ENCODE measurements around the gene NLGN1.
"Not testable (repeated sequence)": the region's sequence is repeated elsewhere in the genome, so short reads cannot be mapped to it uniquely, and the experiment has no call there.

The NLGN1 gene

DNA sequence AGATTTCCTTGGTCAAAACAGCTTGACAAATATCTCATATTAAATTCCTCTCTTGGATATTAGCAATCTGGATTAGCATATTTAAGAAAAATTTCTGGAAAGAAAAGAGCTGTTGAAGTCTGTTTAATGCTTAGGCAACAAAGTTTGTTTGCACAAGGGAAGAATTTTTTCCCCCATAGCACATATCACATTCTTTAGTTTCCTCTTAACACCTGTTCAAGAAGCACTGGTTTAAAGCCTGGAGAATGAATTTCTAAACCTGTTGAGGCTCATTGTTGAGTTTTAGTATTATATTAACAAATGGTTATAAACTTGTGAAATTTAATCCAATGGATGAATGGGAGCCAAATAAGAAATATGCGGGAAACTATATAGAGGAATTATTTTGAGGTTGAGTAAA, 41.5 kb downstream of the NLGN1 start:
- DNase-seq, result no peak

DNA sequence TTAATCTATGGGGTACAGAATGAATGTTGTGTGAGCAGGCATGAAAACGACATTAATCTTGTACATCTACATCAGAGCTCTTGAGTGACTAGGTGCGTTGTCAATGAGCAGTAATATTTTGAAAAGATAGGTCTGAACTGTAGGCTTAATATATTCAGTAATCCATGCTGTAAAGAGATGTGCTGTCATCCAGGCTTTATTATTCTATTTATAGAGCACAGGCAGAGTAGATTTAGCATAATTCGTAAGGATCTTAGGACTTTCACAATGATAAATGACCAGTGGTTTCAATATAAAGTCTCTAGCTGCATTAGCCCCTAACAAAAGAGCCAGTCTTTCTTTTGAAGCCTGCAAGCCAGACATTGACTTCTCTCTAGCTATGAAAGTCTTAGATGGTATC, 43.0 kb downstream of the NLGN1 start:
- no peak for DNase-seq

DNA sequence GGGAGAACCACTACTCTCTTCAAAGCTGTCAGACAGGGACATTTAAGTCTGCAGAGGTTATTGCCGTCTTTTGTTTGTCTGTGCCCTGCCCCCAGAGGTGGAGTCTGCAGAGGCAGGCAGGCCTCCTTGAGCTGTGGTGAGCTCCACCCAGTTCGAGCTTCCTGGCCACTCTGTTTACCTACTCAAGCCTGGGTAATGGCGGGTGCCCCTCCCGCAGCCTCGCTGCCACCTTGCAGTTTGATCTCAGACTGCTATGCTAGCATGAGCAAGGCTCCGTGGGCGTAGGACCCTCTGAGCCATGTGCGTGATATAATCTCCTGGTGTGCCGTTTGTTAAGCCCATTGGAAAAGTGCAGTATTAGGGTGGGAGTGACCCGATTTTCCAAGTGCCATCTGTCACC, 54.0 kb downstream of the NLGN1 start:
- DNase-seq, result not testable (repeated sequence)

DNA sequence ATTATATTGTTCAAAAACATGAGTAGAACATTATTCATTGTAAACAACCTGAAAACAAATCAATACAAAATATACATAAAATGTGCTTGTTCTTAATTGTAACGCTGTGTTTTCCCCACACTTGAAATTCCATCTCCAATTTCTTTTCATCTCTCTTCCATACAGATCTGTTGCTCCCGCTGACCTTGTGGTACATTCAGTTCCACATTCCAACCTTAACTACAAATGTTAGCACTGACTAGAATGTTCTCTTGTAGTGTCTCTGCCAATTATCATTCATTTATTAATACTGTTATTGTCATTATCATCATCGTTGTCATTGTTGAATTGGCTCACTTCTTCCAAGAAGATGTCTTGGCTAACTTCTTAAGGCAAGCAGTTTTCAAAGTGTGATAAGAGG, 65.7 kb downstream of the NLGN1 start:
- no peak for DNase-seq

DNA sequence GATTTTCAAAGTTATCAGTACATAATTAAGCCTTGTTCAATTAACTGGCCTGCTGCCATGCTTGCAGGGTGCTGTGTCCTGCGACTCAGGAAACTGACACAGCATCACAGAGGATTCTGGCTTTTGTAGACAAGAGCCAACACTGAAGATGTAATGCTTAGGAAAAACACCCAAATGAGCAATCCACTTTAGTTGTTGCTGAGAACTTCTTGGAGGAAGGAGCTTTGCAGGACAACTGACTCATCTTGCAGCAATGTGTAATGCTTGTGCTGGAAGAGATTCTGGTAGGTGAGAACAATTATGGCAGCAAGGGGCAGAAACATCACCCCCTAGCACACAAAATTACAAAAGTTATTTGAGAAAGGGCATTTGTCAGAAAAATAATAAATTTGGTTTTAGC, 67.6 kb downstream of the NLGN1 start:
- DNase-seq, result no peak

DNA sequence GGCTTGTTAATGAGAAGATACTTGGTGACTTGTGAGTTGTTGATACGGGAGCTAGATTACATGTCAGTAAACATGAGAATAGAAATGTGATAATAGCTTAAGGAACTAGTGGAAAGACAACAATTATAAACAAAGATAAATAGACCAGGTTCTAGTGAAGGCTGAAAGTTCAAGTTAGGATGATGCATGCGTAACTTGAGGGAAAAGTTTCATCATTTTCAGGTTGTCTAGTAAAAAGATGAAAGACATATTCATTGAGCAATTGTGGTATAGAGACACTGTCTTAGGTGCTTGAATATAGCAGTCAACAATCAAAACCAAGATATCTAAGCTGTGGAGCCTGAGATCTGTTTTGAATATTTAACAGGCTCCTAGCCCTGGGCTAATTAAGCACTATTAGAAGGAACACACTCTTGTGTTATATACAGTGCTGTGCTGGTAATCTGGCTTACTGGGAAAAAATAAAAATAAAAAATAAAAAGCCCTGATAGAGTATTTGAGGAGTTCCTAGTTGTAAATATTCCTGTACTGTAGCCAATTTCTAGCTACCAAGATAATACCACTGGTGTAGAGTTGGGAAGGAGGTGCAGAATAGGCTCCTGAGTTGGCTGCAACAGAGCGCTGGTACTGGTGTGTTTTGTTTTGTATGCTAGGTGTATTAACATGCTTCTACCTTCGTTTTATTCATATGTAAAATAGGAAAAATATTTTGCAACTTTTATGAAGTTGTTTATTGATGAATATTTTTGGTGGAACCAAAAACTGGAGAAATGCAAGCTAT, 68.5 kb downstream of the NLGN1 start:
- no peak for DNase-seq

DNA sequence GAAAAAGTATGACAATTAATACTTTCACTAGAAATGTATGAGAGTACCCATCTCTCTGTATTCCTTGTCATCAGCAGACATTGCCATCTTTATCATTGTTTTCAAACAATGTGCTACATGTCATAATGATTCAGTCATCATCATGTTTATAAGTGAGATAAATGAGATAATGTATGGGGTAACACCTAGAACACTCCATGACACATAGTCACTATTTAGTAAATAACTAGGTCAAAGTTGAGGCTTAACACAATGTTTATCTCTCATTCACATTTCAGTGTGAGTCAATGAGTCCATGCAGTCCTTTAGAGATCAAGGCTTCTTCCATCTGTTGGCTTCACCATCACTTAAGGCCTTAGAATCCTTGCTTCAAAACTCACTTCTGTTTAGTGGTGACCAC, 70.0 kb downstream of the NLGN1 start:
- no peak for DNase-seq

DNA sequence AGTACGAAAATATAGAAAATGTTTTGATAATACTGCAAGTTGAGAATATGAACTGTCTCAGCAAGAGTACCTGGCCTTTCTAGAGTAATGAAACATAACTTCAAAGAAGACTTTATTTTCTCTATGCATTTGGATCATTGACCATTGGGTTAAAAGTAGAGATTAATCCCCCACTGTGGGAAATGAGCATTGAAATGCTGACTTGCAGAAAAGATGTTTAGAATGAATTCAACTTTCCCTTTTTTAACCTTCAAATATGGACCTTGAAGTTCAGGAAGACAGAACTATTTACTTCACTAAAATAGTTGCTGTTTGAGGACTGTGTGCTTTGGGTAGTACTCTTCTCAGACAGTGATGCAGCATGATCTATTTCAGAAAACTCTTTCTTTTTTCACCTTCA, 75.7 kb downstream of the NLGN1 start:
- no peak for DNase-seq

DNA sequence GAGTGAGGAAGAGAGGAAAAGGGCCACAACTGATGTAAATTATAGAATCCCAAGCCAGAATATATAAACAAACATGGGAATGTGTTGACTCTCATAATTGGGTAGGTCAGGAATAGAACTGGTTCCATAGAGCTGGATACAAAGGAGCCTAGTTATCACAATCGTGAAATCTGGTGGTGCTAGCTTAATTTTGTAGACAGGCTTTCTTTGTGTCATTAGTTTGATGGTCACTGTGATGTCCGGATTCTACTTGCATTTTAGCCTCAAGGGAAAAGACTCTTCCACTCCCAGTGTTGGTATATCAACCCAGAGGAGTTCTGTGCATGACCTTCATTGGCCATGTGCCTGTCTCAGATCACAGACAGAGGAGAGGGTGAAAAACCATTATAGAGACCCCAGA, 81.8 kb downstream of the NLGN1 start:
- DNase-seq, result no peak

DNA sequence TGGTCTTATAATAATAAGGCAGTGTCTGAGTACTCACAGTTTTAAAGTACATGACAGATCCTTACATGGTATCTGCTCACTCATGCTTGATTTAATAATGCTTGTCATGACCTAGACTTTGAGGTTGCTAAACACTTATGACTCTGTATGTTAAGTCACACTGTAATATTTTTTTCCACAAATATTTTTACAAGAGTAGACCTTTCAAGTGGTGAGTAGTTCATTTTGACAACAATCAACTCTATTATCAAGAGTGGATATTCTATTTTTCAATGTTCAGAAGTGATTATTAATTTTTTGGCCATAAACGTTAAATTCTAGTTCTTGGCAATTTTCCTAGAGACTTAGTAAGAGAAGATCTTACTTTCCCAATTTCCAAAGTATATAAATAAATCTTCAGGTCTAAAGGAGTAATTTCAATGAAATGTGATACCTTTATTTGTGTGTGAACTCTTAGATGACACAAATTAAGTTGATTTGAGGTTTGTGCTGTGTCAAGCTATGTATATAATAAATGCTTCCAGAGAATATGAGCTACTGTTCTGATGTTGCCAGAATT, 104.5 kb downstream of the NLGN1 start:
- no peak for DNase-seq

DNA sequence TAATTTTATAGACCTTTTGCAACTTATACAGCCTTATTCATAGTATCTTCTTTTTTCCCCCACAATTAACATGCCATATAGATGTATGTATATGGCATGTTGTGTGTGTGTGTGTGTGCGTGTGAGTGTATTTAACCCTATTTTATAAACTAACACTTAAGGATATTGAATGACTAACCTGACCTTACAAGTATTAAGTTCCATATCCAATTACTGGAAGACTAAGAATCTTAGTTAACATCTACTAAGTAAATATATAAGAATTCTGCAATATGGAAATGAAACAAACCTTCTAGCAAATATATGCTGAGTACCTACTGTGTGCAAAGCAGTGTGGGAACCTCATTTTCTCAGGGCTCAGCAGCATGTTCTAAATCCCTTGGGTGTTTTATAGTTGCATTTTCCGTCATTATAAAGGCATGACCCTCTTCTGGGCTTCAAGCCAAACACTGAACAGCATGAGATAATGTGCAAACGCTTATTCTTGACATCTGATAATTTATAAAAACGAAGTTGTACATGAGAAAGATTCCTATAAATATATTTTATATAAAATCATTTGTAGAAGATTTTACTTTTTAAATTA, 105.5 kb downstream of the NLGN1 start:
- no peak for DNase-seq

DNA sequence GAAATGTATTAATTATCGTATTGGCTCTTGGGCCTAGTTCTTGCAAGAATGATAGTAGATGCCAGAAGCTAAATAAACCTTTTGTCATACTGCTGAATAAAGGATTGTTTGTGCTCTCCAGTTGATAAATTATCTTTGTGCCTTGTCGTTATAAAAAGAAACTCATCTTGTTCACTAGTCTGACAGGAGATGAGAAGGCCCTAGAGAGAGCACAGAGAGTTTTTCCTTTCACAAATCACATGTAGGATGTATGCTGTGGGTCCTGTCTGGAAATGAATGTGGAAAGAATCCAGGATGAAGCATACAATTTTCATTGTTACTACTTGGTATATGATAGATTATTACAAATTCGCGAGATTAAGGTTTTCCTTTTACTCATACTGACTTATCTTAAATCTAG, 113.0 kb downstream of the NLGN1 start:
- no peak for DNase-seq

DNA sequence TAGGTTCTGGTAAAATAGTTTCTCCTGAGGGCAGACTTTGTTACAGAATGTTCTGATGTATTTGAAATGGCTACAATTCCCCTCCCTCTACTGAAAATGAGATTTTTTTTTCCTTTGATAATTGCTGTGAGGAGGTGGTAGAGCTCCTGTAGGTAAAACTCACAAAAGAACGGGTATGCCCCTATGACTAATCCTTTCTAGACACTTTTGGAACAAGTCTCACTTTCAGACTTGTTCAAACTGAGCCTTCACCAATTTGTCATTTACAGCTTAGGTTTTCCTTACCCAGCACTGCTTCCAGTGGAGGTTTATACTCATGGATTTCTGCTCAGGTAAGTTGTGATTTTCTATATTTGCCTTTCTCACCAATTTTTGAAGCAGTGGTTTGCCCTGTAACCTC, 115.6 kb downstream of the NLGN1 start:
- no peak for DNase-seq

DNA sequence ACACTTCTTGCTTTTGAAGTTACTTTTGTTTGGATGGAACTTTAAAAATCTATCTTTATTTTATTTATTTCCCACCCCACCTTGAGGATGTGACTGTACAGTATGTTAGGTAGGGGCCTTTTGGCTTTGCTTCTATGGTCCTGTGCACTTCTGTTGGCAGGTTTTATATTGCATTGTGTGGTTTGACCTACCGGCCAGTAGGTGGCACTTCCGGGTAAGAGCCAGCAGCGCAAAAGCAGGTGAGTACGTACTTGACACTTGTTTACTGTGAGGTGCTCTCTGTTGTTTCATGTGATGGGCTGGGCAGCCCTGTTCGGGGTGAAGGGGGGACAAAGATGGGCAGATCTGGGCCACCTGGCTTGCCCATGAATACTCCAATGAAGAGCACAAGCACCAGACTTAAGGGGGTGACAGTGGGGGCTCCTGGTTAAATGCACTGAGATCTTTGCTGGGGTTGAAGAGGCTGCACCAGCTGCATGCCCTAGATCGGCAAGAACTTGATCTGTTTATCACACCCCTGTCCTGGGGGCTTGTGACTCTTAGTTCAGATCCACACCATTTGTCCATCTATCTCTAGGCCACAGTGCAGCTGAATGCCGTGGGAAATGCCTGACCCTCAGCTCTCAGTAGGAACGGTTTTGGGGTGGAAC, 131.6 kb downstream of the NLGN1 start:
- no peak for DNase-seq

DNA sequence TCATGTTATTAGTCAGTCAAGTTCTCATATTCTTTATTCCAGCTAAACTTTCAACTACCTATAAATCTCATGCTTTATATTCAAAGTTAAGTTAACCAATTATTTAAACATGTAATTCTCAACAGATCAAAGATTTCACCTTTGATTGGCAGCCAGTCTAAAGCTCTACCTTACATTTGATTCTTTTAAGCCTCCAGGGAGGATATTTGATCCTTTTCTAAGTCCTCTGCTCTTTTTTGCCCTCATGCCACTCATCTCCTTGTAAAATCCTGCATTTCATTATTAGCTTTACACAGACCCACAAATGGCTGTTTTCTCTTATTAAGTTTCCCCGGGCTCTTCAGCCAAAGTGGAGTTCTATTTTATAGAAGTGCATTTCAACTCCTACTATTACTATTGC, 134.1 kb downstream of the NLGN1 start:
- DNase-seq, result no peak

DNA sequence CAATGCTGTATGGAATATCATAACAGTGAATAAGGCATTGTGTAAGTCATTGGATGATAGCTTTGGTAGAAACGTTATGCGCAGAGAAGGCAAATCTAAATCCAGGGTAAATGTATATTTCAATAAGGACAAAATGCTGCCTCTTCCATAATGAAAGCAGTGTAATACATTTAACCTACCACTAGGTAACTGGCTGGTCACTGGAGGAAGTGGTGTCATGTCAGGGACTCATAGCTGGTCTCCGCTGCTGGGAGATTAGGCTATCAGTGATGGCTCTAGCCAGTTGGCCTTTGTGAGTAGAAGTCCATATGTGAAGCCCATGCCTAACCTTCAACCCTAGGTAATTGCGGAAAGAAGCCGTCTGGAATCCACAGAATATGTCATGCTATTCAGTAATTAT, 140.9 kb downstream of the NLGN1 start:
- no peak for DNase-seq

DNA sequence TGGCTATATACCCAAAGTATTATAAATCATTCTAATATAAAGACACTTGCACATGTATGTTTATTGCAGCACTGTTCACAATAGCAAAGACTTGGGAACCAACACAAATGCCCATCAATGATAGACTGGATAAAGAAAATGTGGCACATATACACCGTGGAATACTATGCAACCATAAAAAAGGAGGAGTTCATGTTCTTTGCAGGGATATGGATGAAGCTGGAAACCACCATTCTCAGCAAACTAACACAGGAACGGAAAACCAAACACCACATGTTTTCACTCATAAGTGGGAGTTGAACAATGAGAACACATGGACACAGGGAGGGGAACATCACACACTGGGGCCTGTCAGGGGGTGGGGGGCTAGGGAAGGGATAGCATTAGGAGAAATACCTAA, 148.0 kb downstream of the NLGN1 start:
- DNase-seq, result not testable (repeated sequence)

DNA sequence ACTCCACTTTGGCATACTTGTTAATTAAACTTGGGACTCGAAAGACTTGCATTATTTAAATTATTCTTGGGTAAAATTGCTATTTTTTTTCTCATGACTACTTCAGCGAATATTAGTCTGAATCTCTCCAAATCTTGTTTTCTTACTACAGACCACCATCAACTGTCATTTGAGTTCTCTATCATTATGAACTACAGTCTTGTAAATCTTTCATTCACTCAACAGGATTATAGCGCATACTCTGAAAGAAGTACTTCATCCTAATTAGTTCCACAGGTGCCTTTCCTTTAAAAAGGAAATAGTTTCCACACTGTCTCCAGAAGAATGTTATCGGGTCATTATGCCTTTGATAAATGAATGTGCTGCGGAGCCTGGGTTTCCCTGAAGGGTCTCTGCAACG, 149.5 kb downstream of the NLGN1 start:
- DNase-seq, result no peak

DNA sequence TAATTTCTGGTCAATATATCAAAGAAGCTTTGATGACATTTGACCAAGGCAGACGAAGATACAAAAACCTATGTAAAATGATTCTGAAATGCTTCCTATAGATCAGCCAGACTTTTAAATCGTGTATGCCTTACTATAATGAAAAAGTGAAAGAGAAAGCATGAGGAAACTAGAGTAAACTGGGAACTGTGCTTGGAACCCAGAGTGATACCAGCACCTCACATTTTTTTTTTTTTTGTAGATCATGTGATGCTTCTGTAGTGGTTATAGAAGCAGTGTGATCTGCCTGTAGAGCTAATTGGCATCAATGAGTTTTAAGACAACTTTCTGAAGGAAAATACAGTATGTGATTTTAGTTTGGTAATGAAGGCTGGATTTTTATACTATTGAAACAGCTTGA, 150.7 kb downstream of the NLGN1 start:
- no peak for DNase-seq

DNA sequence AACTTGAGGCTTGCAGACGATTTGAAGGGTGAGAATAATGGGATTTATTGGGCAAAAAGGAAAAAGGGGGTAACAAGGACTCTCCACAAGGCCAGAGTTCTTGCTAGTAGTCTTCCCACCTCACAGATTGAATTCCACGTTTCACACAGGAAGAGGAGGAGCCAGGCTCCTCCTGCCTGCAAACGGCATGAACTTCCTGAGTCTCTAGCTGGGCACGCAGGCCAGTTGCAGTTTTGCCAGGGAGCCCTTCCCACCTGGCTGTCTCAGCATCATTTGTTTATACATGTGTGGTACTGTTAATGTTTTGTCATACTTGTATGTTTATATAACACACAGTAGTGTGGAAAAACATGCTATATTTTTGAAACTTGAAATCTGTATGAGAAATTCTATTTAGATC, 155.0 kb downstream of the NLGN1 start:
- no peak for DNase-seq

DNA sequence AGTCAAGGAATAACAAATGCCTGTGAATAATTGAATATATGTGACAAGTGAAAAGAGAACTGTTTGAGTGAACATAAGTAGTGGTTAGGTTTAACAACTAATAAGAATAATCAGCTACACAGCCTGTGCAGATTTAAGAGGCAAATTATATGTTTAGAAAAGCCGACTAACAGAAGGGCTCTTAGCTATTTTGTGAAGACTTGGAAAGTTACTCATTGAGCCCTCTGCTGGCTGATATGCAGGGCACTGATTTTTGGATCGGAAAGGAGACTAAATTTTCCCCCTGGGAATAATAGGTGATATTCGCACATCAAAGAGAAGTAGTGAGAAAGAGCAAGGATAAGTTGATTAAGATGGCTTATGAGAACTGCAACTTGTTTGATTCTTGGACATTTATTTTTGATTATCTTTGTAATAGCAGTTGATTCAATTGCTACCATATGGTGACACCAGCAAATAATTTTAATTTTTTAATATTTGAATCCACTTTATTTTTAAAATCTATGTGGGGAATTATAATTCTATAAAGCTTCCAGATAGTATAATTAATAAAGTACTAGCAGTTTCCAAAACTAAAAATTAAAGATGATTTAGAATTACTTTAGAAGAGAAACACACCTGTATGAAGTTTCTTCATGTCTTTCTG, 156.2 kb downstream of the NLGN1 start:
- DNase-seq, result no peak

DNA sequence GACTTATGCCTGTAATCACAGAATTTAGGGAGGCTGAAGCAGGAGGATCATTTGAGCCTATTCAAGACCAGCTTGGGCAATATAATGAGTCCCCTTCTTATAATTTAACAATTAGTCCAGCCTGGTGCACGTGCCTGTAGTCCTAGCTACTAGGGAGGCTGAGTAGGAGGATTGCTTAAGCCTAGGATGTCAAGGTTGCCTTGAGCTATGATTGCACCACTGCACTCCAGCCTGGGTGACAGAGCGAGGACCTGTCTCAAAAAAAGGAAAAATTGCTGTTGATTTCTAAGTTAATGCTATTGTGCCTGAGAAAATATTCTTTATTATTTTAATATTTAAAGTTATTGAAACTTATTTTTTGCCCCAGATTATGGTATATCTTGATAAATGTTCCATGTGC, 159.0 kb downstream of the NLGN1 start:
- no peak for DNase-seq

DNA sequence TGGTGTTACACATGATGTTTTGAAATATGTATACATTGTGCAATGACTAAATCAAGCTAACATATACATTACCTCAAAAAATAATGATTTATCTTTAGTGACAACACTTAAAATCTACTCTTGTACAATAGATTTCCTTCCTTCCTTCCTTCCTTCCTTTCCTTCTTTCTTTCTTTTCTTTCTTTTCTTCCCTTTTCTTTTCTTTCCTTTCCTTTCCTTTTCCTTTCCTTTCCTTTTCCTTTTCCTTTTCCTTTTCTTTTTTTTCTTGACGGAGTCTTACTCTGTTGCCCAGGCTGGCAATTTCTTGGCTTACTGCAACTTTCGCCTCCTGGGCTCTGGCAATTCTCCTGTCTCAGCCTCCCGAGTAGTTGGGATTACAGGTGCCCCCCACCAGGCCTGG, 170.5 kb downstream of the NLGN1 start:
- DNase-seq, result no peak

DNA sequence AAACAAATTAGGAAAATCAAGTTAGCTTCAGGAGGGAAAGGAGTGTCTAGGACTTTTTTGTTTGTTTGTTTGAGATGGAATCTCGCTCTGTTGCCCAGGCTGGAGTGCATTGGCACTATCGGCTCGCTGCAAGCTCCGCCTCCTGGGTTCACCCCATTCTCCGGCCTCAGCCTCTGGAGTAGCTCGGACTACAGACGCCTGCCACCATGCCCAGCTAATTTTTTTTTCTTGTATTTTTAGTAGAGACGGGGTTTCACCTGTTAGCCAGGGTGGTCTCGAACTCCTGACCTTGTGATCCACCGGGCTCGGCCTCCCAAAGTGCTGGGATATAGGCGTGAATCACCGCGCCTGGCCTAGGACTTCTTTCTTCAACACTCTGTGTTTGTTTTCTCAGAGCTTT, 171.1 kb downstream of the NLGN1 start:
- no peak for DNase-seq

All from NCI-H187 treated with DMSO at 0.1 percent for 48 hours (cell line).